ENCODE data around the gene TXNL4A. TPM values are rescaled to one million over a fixed set of nuclear protein-coding genes. Genes with fewer than 3 reads are reported as not detected.

TXNL4A gene
- total and polyA plus RNA-seq, 4 donors, result 29.9 to 101 (median 85.2) TPM

GRCh38 chr18:79944746-79945117 lies 43.6 kb downstream of the TXNL4A start:
- Histone ChIP-seq H3K4me1 (ENCODE audit: control insufficient read depth in 5 of 5, insufficient read depth in 5 of 5, low read length in 5 of 5) (peaks cover 0 to 21% (median 3%) of the 10 kb centered on the region in 5 donors), H3K9ac (ENCODE audit: insufficient read depth in 1 of 2, low read length in 2 of 2) (no peak overlapping the region), H3K27ac (ENCODE audit: low read depth in 1 of 2, low read length in 1 of 2) (no peak overlapping the region), H3K9me3 (ENCODE audit: control insufficient read depth in 4 of 4, insufficient read depth in 3 of 4, low read length in 3 of 4) (no peaks in the 10 kb centered on the region), H3K36me3 (ENCODE audit: control insufficient read depth in 4 of 4, insufficient read depth in 4 of 4, low read length in 4 of 4) (peaks cover 3 to 40% (median 21%) of the 10 kb centered on the region in 4 donors), H3K27me3 (ENCODE audit: control insufficient read depth in 3 of 3, insufficient read depth in 3 of 3, low read length in 2 of 3) (no peaks in the 10 kb centered on the region), H3K4me3 (no peak overlapping the region)
- WGBS, 2 donors, result 52 to 65% methylated on average over 3 of the region's 3 CpGs
- TF ChIP-seq, protein P1, sequence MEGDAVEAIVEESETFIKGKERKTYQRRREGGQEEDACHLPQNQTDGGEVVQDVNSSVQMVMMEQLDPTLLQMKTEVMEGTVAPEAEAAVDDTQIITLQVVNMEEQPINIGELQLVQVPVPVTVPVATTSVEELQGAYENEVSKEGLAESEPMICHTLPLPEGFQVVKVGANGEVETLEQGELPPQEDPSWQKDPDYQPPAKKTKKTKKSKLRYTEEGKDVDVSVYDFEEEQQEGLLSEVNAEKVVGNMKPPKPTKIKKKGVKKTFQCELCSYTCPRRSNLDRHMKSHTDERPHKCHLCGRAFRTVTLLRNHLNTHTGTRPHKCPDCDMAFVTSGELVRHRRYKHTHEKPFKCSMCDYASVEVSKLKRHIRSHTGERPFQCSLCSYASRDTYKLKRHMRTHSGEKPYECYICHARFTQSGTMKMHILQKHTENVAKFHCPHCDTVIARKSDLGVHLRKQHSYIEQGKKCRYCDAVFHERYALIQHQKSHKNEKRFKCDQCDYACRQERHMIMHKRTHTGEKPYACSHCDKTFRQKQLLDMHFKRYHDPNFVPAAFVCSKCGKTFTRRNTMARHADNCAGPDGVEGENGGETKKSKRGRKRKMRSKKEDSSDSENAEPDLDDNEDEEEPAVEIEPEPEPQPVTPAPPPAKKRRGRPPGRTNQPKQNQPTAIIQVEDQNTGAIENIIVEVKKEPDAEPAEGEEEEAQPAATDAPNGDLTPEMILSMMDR (IDR thresholded peaks at IDR 0.05; ENCODE audit: control extremely low read depth, extremely low read depth), result no peak
- ATAC-seq (ENCODE audit: insufficient read depth, low FRiP score) (no peak), DNase-seq (no peak)

- Histone ChIP-seq H3K27ac (ENCODE audit: low read depth in 1 of 2, low read length in 1 of 2) (no peak overlapping the region), H3K27me3 (ENCODE audit: control insufficient read depth in 3 of 3, insufficient read depth in 3 of 3, low read length in 2 of 3) (no peaks in the 10 kb centered on the region), H3K4me3 (no peak overlapping the region), H3K9me3 (ENCODE audit: control insufficient read depth in 4 of 4, insufficient read depth in 3 of 4, low read length in 3 of 4) (no peaks in the 10 kb centered on the region), H3K36me3 (ENCODE audit: control insufficient read depth in 4 of 4, insufficient read depth in 4 of 4, low read length in 4 of 4) (peaks cover 3 to 40% (median 22%) of the 10 kb centered on the region in 4 donors), H3K4me1 (ENCODE audit: control insufficient read depth in 5 of 5, insufficient read depth in 5 of 5, low read length in 5 of 5) (peaks cover 0 to 20% (median 0%) of the 10 kb centered on the region in 5 donors), H3K9ac (ENCODE audit: insufficient read depth in 1 of 2, low read length in 2 of 2) (no peak overlapping the region)
- TF ChIP-seq, protein P1 (IDR thresholded peaks at IDR 0.05; ENCODE audit: control extremely low read depth, extremely low read depth), result no peak
- DNase-seq, result peak in 1 of 3 donors; percentile 10
- ATAC-seq (ENCODE audit: insufficient read depth, low FRiP score), result no peak
- 68 to 74% methylated on average over 11 of the region's 11 CpGs for WGBS, 2 donors
These were observed 44.1 kb downstream of the TXNL4A start for GRCh38 chr18:79944126-79944731.

DNA sequence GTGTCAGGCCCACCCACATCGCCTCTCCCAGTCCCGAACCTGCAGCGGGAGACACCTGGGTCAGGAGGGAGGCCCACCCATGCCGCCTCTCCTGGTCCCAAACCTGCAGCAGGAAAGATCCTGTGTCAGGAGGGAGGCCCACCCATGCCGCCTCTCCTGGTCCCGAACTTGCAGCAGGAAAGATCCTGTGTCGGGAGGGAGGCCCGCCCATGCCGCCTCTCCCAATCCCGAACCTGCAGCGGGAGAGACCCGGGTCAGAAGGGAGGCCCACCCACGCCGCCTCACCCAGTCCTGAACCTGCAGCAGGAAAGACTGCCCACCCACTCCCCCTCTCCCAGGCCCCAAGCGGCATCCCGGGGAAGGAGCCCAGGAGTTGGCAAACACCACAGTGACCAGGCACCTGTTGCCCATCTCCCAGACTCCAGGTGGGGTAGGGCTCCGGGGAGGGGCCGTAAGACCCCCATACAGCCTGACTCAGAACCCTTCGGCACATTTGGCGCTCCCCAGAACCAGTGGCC lies 44.7 kb downstream of the TXNL4A start:
- Histone ChIP-seq H3K4me3 (no peak overlapping the region), H3K27me3 (ENCODE audit: control insufficient read depth in 3 of 3, insufficient read depth in 3 of 3, low read length in 2 of 3) (no peaks in the 10 kb centered on the region), H3K9ac (ENCODE audit: insufficient read depth in 1 of 2, low read length in 2 of 2) (no peak overlapping the region), H3K9me3 (ENCODE audit: control insufficient read depth in 4 of 4, insufficient read depth in 3 of 4, low read length in 3 of 4) (no peaks in the 10 kb centered on the region), H3K27ac (ENCODE audit: low read depth in 1 of 2, low read length in 1 of 2) (no peak overlapping the region), H3K36me3 (ENCODE audit: control insufficient read depth in 4 of 4, insufficient read depth in 4 of 4, low read length in 4 of 4) (peaks cover 3 to 36% (median 21%) of the 10 kb centered on the region in 4 donors), H3K4me1 (ENCODE audit: control insufficient read depth in 5 of 5, insufficient read depth in 5 of 5, low read length in 5 of 5) (peaks cover 0 to 16% (median 0%) of the 10 kb centered on the region in 5 donors)
- 95% methylated on average over 20 of the region's 20 CpGs for WGBS, 2 donors
- DNase-seq (no peak), ATAC-seq (ENCODE audit: insufficient read depth, low FRiP score) (no peak)
- TF ChIP-seq, protein P1 (IDR thresholded peaks at IDR 0.05; ENCODE audit: control extremely low read depth, extremely low read depth), result no peak
